ENCODE results near the gene ST3GAL3.

GRCh38 chr1:43688594-43689000, 18.7 kb upstream of the ST3GAL3 start:
- no peak for TF ChIP-seq POLR2A (IDR thresholded peaks at IDR 0.05)
- TF ChIP-seq CTCF (IDR thresholded peaks at IDR 0.05): no peak

Data from Peyer's patch (tissue), 4 donors.